KG1 (cell line): Measurements from ENCODE around the gene ARSG.
"Not testable (repeated sequence)": the region's sequence is repeated elsewhere in the genome, so short reads cannot be mapped to it uniquely, and the experiment has no call there.

Source experiments
- DNase-seq: peaks from one replicate; lab custom pipeline; 2025; lab: John Stamatoyannopoulos, UW

The ARSG gene

DNA sequence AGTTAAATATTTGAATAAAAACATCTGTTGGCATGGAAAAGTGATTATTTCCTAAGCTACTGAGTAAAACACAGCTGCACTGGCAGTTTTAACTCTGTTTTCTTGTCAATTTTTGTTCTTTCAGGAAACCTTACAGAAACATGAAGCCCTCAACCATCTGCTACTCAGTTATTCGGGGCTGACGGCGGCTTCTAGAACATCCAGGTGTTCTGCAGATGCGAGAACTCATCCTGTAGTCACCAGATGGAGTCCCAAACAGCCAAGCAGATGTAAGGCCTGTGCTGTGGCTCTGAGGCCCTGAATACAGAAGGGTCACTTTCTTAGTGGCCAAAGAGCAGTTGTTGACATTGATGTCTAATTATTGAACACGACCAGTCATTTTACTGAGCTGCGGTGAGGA, 15.5 kb downstream of the ARSG start:
- no peak for DNase-seq

DNA sequence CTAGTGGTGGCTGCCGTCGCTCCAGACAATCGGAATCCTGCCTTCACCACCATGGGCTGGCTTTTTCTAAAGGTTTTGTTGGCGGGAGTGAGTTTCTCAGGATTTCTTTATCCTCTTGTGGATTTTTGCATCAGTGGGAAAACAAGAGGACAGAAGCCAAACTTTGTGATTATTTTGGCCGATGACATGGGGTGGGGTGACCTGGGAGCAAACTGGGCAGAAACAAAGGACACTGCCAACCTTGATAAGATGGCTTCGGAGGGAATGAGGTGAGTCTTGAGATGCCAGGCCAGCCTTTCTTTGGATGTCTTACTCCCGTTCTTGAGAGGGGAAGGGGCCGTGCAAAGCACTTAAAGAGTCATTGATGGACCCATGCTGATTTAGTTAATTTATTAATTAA, 16.1 kb downstream of the ARSG start:
- DNase-seq = no peak

DNA sequence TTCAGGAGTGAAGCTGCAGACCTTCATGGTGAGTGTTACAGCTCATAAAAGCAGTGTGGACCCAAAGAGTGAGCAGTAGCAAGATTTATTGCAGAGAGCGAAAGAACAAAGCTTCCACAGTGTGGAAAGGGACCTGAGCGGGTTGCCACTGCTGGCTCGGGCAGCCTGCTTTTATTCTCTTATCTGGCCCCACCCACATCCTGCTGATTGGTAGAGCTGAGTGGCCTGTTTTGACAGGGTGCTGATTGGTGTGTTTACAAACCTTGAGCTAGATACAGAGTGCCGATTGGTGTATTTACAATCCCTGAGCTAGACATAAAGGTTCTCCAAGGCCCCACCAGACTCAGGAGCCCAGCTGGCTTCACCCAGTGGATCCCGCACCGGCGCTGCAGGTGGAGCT, 17.2 kb downstream of the ARSG start:
- DNase-seq = not testable (repeated sequence)

DNA sequence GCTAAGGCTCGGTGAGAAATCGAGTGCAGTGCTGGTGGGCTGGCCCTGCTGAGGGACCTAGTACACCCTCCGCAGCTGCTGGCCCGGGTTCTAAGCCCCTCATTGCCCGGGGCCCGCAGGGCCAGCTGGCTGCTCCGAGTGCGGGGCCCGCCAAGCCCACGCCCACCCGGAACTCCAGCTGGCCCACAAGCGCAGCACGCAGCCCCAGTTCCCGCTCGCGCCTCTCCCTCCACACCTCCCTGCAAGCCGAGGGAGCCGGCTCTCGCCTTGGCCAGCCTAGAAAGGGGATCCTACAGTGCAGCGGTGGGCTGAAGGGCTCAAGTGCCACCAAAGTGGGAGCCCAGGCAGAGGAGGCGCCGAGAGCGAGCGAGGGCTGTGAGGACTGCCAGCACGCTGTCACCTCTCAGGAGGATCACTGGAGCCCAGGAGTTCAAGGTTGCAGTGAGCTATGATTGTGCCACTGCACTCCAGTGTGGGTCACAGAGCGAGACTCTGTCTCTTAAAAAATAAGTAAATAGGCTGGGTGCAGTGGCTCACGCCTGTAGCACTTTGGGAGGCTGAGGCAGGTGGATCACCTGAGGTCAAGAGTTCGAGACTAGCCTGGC, 17.9 kb downstream of the ARSG start:
- DNase-seq = not testable (repeated sequence)

DNA sequence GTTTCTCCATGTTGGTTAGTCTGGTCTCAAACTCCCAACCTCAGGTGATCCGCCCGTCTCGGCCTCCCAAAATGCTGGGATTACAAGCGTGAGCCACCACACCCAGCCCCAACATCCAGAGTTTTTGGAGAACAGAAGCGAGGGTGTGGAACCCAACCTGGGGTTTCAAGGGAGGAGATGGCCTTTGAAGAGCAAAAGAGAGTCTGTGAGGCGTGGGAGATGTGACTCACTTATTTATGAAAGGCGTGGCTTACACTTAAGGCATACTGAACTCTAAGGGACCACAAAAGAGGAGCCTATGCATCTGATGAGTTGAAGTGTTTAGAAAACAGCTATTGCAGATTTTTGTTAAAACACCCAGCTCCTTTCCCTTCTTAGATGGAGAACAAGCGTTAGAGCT, 18.9 kb downstream of the ARSG start:
- DNase-seq = no peak

DNA sequence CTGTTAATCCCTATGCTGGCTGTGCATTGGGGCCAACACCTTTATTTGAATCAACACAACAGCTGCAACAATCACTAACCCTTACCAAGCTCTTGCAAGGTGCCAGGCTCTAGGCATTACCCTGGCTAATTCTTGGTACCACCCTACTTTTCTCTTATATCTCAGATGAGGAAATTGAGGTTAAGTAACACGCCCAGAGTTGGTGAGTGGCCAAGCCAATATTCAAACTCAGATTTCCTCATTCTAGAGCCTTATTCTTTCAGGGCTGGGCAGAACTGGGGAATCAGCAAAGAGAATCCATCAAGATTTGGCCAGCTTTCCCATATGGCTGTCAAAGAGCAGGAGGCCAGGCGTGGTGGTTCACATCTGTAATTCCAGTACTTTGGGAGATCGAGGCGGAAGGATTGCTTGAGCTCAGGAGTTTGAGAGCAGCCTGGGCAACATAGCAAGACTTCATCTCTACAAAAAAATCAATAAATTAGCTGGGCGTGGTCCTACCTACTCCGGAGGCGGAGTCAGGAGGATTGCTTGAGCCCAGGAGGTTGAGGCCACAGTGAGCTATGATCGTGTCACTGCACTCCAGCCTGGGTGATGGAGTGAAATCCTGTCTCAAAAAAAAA, 23.7 kb downstream of the ARSG start:
- DNase-seq = peak; percentile 21

DNA sequence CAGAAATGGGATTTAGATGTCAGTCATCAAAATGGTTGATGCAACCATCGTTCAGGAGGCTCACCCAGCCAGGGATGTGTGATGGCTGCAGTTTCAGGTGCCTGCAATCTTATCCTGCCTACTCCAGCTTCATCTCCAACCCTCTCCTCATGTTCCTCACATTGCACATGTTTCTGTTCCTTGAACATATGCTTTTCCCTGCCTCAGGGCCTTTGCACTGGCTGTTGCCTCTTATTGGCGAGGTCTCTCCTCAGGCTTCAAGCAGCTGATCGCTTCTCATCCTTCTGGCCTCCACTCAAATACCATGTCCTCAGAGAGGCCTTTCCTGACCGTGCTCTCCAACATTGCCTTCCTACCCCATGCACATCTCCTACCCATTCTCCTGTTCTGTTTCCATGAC, 24.6 kb downstream of the ARSG start:
- DNase-seq = no peak

DNA sequence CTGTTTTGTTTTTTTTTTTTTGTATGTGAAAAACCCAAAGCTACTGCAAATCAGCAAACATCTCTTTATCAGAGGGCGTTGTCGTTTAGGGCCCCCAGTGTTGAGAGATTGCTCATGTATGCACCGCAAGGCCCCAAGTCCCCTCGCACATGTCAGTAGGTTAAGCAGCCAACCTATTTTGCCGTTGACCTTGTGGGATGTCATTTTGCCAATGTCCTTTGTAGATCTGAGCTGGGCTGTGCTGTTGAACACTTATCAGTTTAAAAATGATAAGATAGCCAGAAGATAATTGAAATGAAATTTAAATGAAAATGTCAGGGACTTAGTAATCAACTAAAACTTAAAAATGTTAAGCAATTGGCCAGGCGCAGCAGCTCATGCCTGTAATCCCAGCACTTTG, 26.2 kb downstream of the ARSG start:
- DNase-seq = no peak

DNA sequence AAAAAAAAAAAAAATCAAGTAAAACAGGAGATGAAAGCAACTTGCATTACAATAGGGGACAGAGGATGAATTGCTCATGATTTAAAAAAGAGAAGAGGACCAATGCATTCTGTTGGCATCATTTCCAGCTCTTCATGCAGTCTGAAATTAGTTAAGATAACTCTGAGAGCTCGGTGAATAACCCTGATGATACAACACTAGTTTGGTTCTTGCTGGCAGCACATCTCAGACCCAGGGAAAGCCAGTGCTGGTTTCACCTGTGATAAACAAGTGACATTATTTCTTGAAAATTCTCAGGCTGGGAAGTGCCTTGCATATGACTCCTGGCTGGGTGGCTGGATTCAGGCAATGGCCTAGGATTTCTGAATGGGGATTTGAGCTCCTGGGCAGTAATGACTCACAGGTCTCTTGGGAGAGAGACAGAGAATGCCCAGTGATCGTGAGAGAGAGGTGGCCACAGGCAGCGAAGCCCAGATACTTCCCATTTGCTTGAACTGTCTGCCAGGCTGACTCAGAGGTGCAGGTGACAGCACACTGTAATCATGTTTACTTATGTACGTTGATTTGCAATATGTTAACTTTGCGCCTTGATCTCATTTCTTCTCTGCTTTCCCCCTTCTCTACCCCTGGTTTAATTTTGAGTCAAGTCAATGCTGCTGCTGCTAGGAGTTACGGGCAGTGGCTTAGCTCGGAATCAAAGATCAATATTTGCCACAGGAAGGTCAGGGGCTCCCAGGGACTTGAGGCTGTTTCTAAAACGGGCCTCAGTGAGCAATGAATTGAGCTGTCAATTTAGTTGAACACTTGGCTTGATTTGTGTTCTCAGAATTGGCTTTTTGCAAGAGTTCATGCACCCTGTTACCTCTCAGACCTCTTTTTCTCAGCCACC, 27.1 kb downstream of the ARSG start:
- DNase-seq = no peak

DNA sequence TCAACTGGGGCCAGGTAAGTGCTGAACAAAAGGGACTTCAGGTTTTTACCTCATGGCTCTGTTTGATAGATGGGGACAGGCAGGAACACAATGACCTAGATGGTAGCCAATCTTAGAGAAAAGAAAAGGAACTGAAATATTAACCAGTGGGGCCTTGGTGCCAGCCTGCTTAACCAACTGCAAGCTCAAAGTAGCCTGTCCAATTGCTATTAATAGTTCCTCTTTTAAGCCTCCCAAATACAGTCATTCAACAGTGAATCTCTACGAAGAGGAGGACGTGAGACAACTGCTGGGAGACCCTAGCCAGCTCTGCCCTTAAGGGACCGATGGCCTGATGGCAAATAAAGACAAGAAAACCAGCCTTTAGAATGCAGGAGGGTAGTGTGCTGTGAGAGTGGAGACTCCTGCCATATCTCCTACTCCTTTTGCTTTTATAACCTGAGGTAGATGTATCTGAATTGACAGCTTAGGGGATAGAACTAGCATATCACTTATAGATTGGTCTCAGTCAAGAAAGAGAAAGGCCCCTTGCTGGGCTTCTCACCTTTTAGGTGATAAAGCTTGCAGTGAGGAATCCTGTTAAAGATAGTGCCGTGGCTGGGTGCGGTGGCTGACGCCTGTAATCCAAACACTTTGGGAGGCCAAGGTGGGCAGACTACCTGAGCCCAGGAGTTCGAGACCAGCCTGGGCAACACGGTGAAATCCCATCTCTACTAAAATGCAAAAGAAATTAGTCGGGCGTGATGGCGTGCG, 28.3 kb downstream of the ARSG start:
- DNase-seq = no peak

DNA sequence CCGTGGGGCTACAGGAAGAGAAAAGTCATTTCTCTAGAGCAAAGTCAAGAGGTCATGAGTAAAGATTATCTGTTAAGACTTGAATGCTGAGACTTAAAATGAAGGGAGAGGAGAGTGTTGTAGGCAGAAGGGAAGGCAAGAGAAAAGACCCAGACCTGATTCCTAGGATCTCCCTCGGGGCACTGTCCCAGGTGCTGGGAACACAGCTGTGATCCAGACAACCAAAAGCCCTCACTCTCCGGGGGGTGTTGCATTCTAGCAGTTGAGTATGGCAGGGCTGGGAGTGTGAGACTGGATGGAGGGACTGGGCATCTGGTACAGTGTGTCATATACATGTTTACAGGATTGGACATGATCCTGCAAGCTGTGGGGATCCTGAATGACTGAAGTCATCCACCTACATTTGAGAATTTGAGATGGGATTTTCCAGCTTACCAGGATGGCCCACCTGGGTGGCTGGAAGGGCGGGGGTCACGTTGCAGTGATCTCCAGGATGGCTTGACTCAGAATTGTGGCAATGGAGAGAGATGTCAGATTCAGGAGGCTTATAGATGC, 29.1 kb downstream of the ARSG start:
- no peak for DNase-seq

DNA sequence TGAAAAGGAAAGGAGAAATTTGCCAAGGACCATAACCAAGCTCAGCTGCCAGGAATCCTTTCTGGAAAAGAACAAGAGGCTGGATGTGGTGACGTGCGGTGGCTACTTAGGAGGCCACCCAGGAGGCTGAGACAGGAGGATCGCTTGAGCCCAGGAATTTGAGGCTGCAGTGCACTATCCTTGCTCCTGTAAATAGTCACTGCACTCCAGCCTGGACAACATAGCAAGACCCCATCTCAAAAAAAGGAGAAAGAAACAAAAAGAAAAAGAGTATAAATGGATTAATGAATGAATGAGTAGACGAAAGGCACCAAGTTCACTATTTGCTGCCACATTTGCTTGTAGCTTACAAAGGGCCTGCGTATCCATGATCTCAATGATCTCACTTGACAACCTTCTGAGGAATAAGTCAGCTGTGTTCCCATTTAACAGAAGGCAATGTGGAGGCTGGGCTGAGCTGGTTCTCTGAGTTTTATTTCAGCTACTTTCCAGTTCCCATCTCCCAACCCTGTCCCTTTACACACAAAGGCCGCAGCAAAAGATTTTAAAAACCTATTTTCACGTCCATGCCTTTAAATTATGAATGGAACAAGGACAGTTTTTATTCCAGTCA, 29.8 kb downstream of the ARSG start:
- no peak for DNase-seq

DNA sequence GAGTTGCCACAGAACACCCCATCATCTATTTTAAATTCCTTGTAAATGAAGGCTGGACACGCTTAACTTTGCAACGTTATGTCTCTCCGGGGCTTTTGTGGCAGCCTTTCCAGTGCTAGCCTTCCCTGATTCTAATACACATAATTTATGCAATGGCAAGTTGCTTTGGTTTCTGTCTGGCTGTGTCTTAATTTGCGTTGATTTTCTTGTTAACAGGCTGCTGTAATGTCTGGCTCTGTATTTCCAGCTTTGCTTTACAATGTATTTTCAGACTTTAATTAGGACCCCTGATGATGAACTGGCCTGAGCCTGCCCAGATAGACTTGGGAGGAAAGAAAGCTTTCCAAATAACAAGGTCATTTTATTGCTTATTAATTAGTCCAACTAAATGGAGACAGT, 30.3 kb downstream of the ARSG start:
- DNase-seq = no peak

DNA sequence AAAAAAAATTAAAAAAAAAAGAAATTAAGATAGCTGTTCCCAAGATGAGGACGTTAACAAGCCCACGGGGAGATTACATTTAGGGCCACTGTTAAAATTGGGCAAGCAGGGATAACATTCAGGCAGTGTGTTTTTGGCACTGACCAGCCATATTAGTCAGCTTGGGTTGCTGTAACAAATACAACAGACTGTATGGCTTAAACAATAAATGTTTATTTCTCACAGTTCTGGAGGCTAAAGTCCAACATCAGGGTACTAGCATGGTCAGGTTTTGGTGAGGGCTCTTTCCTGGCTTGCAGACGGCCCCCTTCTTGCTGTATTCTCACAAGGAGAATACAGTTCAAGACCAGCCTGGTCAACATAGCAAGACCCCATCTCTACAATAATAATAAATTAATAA, 31.3 kb downstream of the ARSG start:
- DNase-seq = no peak

DNA sequence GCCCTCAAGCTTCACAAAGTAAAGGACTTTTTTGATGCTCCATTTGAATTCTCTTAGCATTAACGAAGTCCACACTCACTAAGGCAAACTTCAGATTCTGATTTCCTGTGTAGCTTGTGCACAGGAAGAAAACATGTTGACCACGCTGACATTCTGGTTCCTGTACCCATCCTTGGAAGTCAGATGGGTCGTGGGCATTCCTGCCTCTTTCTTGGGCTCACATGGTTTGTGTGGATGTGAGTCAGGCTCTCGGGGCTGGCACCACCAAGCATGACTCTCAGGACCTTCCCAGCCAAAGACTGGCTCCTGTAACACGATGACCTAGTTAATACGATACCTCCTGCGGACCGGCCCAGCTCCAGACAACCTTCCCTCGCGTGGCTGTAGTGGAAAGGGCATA, 32.8 kb downstream of the ARSG start:
- no peak for DNase-seq

DNA sequence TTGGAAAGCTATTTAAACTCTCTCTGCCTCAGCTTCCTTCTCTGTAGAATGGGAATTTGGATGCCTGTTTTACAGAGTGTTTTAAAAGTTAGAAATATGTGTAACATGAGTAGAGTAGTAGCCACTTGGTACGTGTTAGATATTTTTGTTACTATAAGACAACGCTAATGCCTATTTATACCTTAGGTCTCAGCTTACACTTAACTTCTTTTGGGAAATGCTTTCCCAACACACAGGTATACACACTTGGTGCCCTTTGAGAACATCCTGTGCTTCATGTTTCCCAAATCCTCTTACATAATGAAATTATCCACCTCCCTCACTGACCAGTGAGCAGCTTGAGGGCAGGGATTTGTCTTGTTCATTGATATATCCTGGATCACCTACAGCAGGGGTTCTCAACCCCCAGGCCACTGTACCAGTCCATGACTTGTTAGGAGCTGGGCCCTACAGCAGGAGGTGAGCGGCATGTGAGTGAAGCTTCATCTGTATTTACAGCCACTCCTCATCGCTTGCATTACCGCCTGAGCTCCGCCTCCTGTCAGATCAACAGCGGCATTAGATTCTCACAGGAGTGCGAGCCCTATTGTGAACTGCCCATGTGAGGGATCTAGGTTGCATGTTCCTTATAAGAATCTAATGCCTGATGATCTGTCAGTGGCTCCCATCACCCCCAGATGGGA, 33.5 kb downstream of the ARSG start:
- DNase-seq = no peak

DNA sequence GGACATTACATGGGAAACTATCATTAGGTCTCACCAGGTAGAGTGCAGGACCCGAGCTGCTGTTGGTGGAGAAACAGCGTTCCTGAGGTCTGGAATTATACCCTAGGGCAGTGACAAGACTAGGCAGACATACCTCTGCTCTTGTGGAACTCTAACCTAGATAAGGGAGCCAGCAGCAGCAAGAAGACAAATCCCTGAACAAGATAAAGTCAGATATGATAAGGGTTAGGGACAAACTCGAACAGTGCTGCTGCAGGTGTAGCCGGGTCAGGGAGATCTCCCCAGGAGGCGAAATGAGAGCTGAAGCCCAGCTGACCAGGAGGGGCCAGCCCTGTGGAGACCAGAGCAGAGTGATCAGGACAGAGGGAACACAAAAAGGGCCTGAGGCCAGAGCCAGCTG, 34.7 kb downstream of the ARSG start:
- DNase-seq = no peak

DNA sequence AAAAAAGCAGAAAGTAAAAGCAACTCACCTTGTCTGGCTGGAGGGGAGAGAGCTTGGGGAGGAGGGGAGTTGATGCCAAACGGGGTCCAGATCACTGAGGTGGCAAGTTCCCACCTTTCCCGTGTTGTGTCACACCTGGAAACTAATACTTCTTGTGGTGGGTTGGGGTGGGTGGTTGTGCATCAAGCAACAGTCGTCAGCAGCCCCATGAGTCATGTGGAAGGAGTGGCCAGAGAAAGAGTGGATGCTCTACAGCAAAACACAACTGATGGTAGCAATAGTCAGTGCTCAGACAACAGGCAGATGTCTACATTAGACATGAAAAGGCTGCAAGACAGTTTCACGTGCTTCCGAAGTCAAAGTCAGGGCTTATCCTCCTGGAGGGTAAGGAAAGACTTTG, 35.4 kb downstream of the ARSG start:
- DNase-seq = no peak

DNA sequence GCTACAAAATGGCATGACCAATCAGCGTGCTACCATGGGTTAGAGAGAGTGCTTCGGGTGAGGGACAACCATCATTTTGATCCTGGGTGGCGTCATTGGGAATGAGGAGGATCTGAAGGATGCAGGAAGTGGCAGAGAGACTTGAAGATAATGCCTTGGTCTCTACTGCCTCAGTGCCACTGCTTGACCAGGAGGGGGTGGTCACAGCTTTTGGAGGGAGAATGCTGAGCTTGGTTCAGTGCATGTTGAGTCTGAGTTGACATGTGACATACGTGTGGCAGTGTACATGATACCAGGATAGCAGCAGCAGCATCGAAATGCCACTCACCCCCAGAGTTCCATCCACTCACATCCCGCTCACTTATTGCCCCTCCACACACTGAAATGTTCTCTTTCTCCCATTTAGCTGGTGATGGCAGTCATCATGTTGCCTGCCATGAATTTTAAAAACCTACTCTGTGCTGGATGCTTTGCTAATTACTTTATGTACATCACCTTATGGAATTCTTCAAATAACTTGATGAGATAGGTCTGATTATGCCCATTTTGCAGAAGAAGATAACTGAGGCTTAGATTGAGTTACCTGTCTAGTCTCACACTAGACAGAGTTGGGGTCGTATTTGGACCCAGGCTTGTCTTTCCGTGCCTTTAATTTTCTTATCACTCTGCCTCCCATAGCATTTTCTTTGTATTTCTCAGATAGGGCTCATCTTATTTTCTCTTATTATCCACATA, 36.7 kb downstream of the ARSG start:
- DNase-seq = no peak

DNA sequence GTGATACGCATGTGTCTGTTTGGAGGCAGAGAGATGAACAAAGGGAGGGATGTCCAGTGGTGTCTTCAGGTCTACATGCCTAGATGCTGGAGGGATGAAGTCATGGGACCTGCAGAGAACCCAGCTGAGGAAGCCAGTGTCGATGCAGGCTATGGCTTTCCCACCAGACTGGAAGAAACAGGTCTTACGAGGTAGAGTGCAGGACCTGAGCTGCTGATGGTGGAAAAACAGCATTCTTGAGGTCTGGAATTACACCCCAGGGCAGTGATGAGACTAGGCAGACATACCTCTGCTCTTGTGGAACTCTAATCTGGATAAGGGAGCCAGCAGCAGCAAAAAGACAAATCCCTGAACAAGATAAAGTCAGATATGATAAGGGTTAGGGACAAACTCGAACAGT, 37.4 kb downstream of the ARSG start:
- no peak for DNase-seq

DNA sequence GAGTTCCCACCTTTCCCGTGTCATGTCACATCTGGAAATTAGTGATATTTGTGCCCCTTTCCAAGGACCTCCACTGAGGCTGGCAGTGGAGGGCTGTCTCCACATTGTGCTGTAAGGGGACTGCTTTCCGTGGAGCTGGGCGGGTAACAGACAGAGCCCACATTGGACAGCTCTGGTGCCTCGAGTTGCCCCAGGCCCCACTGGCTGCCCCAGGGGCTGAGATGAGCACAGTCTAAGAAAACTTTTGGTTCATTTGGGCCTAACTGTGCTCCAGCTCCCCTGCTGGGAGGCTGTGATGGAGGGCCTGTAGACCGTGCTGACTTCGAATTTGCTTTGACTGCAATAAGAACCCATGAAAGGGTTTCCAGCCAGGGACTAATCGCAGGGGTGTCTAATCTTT, 38.0 kb downstream of the ARSG start:
- DNase-seq = no peak
